GM10847 (cell line): ENCODE measurements around the gene MUC7.

ENCODE experiments used
- POLR2A ChIP-seq: IDR thresholded peaks from 2 replicates; pipeline ENCODE4 v1.6.1; 2011; ENCODE audit not compliant: insufficient read length; ENCODE audit errors: extremely low read depth

Gene MUC7

GRCh38 chr4:70471897-70472296, at the start of gene MUC7:
TSS of gene MUC7 (plus strand) at chr4:70472197. CDS start at chr4:70474022, 1,825 bp downstream.
- no peak for TF ChIP-seq POLR2A

- no peak for TF ChIP-seq POLR2A
Observed at GRCh38 chr4:70425306-70425705, 46.7 kb upstream of the MUC7 start.

- no peak for TF ChIP-seq POLR2A
Observed at GRCh38 chr4:70426789-70427188, 45.2 kb upstream of the MUC7 start.

DNA sequence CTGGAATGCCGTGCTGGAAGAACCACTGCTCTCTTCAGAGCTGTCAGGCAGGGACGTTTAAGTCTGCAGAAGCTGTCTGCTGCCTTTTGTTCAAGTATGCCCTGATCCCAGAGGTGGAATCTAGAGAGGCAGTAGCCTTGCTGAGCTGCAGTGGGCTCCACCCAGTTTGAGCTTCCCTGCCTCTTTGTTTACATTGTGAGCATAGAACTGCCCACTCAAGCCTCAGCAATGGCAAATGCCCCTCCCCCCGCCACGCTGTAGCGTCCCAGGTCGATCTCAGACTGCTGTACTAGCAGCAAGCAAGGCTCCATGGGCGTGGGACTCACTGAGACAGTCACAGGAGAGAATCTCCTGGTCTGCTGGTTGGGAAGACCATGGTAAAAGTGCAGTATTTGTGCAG, 34.8 kb upstream of the MUC7 start:
- no peak for TF ChIP-seq POLR2A

DNA sequence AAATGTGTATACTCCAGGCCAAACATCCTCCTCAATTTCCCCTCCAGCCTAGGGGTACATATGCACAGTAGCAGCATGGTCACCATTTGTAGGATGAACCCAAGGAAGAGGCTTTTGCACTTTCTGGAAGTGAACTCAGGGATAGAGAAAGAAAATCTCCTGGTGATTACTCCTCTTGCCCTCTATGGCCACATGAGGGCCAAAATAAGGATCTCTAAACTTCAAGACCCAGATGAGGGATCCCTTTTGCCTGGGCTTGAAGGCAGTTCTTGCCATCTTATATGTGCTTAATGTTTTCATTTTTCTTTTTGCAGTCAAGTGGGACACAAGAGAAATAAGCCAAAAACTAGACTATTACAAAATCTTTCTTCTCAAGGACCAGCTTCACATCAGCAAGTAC, 29.5 kb upstream of the MUC7 start:
- no peak for TF ChIP-seq POLR2A

- no peak for TF ChIP-seq POLR2A
Observed at GRCh38 chr4:70443329-70443728, 28.7 kb upstream of the MUC7 start.

DNA sequence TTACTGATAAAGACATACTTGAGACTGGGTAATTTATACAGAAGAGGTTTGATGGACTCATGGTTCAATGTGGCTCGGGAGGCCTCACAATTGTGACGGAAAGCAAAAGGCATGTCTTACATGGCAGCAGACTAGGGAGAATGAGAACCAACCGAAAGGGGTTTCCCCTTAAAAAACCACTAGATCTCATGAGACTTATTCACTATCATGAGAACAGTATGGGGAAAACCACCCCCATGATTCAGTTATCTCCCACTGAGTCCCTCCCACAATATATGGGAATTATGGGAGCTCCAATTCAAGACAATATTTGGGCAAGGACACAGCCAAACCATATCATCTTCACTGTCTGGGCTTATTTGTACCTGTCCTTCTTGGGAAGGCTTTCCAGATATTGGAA, 22.8 kb upstream of the MUC7 start:
- TF ChIP-seq POLR2A: no peak

DNA sequence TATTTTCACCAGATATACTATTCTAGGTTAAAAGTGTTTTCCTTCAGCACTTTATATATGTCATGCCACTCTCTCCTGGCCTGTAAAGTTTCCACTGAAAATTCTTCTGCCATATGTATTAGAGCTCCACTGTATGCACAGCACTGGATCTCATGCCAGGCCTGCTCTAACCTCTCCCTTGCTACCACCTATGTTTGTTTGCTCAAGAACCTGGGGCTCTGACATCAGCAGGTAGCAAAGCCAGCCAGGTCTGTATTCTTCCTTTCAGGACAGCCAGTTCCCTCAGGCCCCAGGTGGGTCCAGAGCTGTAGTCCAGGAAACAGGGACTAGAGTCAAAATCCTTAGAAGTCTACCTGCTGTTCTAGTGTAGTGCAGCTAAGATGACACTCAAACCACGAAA, 19.1 kb upstream of the MUC7 start:
- no peak for TF ChIP-seq POLR2A

GRCh38 chr4:70463335-70463734, 8.7 kb upstream of the MUC7 start:
- no peak for TF ChIP-seq POLR2A

GRCh38 chr4:70473679-70474078, 1.7 kb downstream of the MUC7 start:
- no peak for TF ChIP-seq POLR2A

GRCh38 chr4:70488748-70489147, 16.8 kb downstream of the MUC7 start:
- no peak for TF ChIP-seq POLR2A

- no peak for TF ChIP-seq POLR2A
Observed at GRCh38 chr4:70496231-70496630, 24.2 kb downstream of the MUC7 start.

DNA sequence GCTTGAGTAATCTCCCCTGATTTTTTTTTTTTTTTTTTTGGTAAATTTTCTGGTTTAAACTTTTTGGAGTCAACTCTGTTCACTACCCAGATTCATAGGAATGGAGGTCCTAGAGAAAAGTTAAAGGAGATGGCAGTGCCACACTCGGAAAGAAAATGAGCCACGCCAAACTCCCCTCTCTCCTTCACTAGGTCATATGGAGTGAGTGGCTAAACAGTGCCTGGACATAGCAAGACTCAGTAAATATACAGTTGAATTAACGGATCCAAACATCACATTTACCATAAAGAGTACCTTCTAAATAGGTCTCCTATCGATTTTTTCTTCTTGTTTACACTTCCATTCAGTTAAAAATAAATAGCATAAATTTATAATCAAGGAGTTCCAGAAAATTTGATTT, 32.7 kb downstream of the MUC7 start:
- no peak for TF ChIP-seq POLR2A

GRCh38 chr4:70505151-70505748, 33.3 kb downstream of the MUC7 start:
- TF ChIP-seq POLR2A: no peak

DNA sequence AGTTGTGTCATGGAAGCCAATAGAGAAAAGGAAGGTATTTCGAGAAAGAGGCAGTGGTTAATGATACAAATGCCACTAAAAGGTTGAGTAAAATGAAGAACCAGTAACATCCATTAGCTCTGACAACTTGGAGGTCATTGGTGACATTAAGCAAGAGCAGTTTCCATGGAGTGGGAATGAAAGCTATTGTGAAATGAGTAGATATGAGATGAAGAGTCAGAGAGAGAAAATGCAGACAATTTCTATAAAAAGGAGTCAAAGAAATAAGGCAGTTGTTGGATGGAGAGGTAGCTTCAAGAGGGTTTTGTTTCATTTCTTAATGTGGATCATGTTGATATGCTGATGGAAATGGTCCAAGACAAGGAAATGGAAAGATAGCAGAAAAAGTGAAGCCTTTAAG, 36.8 kb downstream of the MUC7 start:
- TF ChIP-seq POLR2A: no peak

- no peak for TF ChIP-seq POLR2A
Observed at GRCh38 chr4:70511365-70511764, 39.4 kb downstream of the MUC7 start.
